PC-3 (cell line): Measurements from ENCODE around the gene TTLL12.

Experiments used
- CTCF ChIP-seq: fragments of 300-600 bp; sonication (generic); conservative IDR thresholded peaks from 2 replicates; pipeline ENCODE4 v1.5.1; 2017; ENCODE audit warnings: antibody characterized with exemption, low read depth, mild to moderate bottlenecking, low read length
- EZH2 ChIP-seq: fragments of 300-600 bp; sonication (generic); IDR thresholded peaks from one replicate; pipeline ENCODE4 v1.6.1; 2017; ENCODE audit warnings: antibody characterized with exemption, mild to moderate bottlenecking, low read length; ENCODE audit not compliant: unreplicated experiment

- TF ChIP-seq EZH2 (no peak), CTCF (no peak)
Measured at GRCh38 chr22:43209971-43210370, 23.0 kb upstream of the TTLL12 start.
